Left cardiac atrium (tissue), 2 donors: Measurements from ENCODE around the gene ZFYVE26. TPM values are rescaled to one million over a fixed set of nuclear protein-coding genes. Genes with fewer than 3 reads are reported as not detected.

Experiments used
- total RNA-seq, 2 donors: library from RNA; stranded (reverse); fragmentation: NEBNext Ultra II Directional; extraction: Animal tissue kit (Norgen Biotek cat#: 25700); gene quantifications; one replicate each; pipeline ENCODE4 v1.2.1, GENCODE V29; 2021
- donor health status: DM: no; HTN: yes; CAD: no; lungs with severe emphysema.
- donor health status: DM: yes; HTN: yes; CAD: no.

Gene ZFYVE26
- total RNA-seq, 2 donors from 2014 or later, result 10.5 to 15.6 TPM

Other genes starting within 250 kb of the ZFYVE26 start
- 10 to 100 TPM; 13.0 to 14.2 TPM for gene PIGH, start 216.3 kb downstream of the ZFYVE26 start, total RNA-seq
- 1 to 10 TPM in 1 of 2 donors, under 1 TPM in 1; 0.38 to 1.2 TPM for gene ARG2, start 196.7 kb downstream of the ZFYVE26 start, total RNA-seq
- gene VTI1B, start 142.0 kb downstream of the ZFYVE26 start, total RNA-seq, result 100 to 1,000 TPM; 122 to 139 TPM
- gene RDH11, start 120.8 kb downstream of the ZFYVE26 start, total RNA-seq, result 10 to 100 TPM; 18.3 to 20.8 TPM
- gene RDH12, start 114.7 kb downstream of the ZFYVE26 start, total RNA-seq, result not detected
- 1 to 10 TPM; 4.4 to 6.6 TPM for gene RAD51B, start 3.2 kb upstream of the ZFYVE26 start, total RNA-seq